ENCODE data around the gene CCM2.

CCM2 gene

DNA sequence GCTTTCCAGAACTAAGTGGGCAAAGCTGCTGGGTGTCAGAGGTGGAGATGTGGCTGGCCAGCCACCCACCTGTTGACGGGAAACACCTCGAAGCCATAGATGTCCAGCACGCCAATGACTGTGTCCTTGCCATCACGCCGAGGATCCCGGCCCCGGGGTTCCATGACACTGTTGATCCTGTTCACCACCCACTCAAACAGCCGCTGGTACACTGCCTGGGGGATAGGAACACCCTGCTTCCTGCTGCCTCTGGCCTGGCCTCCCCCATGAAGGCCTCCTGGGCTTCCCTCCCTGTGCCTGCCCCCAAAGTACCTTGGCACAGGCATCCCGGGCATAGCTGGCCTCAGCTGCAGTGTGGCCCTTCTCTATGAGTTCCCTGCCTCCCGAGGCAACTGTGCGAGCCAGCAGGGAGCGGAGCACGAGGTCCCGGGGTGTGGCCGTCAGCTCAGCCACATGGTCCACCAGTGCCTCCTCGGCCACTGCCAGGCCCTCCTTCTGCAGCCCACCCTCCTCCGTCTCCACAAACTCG, 29.4 kb upstream of the CCM2 start:
- no peak overlapping the region for H3K9ac ChIP-seq (ENCODE audit: low read depth, low read length)
- WGBS: 92% methylated on average over 18 of the region's 18 CpGs
- H3K36me3 ChIP-seq (ENCODE audit: insufficient read depth, low read length): no peaks in the 10 kb centered on the region
- H3K27ac ChIP-seq (ENCODE audit: low read depth, low read length): no peak overlapping the region
- no peaks in the 10 kb centered on the region for H3K9me3 ChIP-seq (ENCODE audit: insufficient read depth, low read depth, low read length)
- no peaks in the 10 kb centered on the region for H3K27me3 ChIP-seq (ENCODE audit: insufficient read depth, low read length)
- no peaks in the 10 kb centered on the region for H3K4me1 ChIP-seq (ENCODE audit: insufficient read depth, low read length)
- H3K4me3 ChIP-seq (ENCODE audit: low read length): no peak overlapping the region

DNA sequence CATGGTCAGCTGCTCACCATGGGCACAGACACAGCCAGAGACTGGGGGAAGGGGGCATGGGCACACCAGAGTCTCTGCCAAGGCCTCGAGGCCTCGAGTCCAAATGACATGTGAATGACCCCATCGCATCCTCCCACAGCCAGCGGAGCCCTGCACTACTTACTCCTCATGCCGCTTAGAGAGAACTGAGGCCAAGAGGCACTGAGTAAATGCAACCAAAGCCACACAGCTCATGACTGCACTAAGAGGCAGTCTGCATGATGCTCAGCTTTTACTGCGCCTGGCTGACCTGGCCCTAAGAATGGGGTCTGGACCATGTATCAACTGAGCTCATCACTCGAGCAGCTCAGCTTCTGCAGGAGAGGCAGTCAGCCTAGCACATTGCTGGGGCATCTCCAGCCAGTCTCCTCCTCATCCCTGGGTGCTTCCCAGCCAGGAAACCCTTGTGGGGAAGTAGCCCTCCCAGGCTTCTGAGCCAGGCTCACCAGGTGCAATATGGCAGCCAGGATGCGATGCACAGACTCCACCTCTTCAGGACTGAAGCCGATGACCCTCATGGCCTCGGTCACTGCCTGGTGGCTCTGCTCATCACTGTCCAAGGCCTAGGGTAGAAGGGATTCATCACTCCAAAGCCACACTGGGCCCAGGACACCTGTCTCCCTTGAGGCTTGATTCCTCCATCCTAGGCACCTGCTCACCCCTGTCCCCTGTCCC, 28.7 kb upstream of the CCM2 start:
- H3K9ac ChIP-seq (ENCODE audit: low read depth, low read length): no peak overlapping the region
- no peaks in the 10 kb centered on the region for H3K36me3 ChIP-seq (ENCODE audit: insufficient read depth, low read length)
- no peaks in the 10 kb centered on the region for H3K4me1 ChIP-seq (ENCODE audit: insufficient read depth, low read length)
- no peaks in the 10 kb centered on the region for H3K9me3 ChIP-seq (ENCODE audit: insufficient read depth, low read depth, low read length)
- no peaks in the 10 kb centered on the region for H3K27me3 ChIP-seq (ENCODE audit: insufficient read depth, low read length)
- 93% methylated on average over 10 of the region's 10 CpGs for WGBS
- H3K27ac ChIP-seq (ENCODE audit: low read depth, low read length): no peak overlapping the region
- no peak overlapping the region for H3K4me3 ChIP-seq (ENCODE audit: low read length)

DNA sequence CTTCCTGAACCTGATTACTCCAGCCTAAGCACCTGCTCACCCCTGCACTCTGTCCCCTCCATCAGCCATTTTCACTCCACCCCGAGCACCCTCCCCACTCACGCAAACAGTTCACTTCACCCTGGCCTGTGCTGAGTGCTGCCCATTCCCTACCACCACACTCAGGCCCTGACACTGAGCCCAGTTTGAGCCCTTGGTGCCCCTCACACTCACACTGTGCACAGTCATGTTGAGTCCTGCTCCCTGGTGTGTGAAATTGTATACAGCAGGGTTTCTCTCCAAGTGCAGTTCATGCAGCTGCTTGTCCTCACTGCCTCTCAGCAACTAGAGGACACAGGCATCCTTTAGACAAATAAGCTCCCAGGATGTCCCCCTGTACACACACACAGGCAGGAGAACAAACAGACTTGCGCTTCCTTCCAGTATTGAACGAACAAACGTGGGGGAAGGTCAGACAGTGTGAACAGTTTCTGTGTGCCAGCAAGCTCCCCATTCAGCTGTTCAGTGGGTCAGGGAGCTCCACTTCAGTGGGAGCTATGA, 28.0 kb upstream of the CCM2 start:
- no peak overlapping the region for H3K4me3 ChIP-seq (ENCODE audit: low read length)
- H3K9ac ChIP-seq (ENCODE audit: low read depth, low read length): no peak overlapping the region
- no peak overlapping the region for H3K27ac ChIP-seq (ENCODE audit: low read depth, low read length)
- H3K4me1 ChIP-seq (ENCODE audit: insufficient read depth, low read length): no peaks in the 10 kb centered on the region
- H3K27me3 ChIP-seq (ENCODE audit: insufficient read depth, low read length): no peaks in the 10 kb centered on the region
- H3K36me3 ChIP-seq (ENCODE audit: insufficient read depth, low read length): no peaks in the 10 kb centered on the region
- no peaks in the 10 kb centered on the region for H3K9me3 ChIP-seq (ENCODE audit: insufficient read depth, low read depth, low read length)
- WGBS: 89% methylated on average over 5 of the region's 5 CpGs

DNA sequence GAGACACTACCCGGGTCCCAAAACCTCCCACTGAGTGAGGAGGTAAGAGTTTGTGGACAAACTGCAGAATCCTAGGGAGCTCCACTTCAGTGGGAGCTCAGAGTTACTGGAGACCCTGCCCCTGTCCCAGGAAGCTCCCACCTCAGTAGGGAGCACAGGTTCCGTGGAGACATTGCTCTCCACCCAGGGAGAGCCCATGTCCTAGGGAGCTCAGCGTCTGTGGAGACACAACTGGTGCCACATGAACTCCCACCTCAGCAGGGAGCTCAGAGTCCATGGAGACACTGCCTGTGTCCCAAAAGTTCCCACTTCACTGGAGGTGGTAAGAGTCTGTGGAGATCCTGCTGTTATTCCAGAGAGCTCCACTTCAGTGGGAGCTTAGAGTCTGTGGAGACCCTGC, 27.4 kb upstream of the CCM2 start:
- H3K4me1 ChIP-seq (ENCODE audit: insufficient read depth, low read length): no peaks in the 10 kb centered on the region
- no peak overlapping the region for H3K4me3 ChIP-seq (ENCODE audit: low read length)
- no peaks in the 10 kb centered on the region for H3K9me3 ChIP-seq (ENCODE audit: insufficient read depth, low read depth, low read length)
- whole genome bisulfite sequencing: 89% methylated on average over 3 of the region's 3 CpGs
- H3K27me3 ChIP-seq (ENCODE audit: insufficient read depth, low read length): no peaks in the 10 kb centered on the region
- H3K9ac ChIP-seq (ENCODE audit: low read depth, low read length): no peak overlapping the region
- H3K36me3 ChIP-seq (ENCODE audit: insufficient read depth, low read length): no peaks in the 10 kb centered on the region
- no peak overlapping the region for H3K27ac ChIP-seq (ENCODE audit: low read depth, low read length)

DNA sequence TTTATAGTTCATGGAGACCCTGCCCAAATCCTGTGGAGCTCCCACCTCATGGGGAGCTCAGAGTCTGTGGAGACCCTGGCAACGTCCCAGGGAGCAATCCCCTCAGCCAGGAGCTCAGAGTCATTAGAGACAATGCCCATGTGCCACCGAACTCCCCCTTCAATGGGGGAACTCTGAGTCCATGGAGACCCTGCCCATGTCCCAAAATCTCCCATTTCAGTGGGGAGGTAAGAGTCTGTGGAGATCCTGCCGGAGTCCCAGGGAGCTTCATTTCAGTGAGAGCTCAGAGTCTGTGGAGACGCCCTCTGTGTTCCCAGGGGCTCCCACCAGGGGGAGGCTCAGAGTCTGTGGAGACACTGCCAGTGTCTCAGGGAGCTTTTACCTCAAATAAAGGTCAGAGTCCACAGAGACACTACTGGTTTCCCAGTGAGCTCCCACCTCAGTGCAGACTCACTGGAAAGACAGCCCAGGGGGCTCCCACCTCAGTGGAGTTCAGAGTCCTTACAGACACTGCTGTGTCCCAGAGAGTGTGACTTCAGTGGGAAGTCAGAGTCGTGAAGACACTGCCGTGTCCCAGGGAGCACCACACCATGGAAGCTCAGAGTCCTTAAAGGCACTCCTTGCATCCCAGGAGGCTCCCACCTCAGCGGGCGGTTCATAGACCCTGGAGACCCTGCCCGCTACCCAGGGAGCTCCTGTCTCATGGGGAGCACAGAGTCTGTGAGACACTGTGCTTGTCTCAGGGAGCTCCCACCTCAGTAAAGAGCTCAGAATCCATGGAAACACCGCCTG, 26.2 kb upstream of the CCM2 start:
- H3K9me3 ChIP-seq (ENCODE audit: insufficient read depth, low read depth, low read length): no peaks in the 10 kb centered on the region
- no peak overlapping the region for H3K4me3 ChIP-seq (ENCODE audit: low read length)
- no peaks in the 10 kb centered on the region for H3K4me1 ChIP-seq (ENCODE audit: insufficient read depth, low read length)
- 83% methylated on average over 10 of the region's 10 CpGs for WGBS
- H3K36me3 ChIP-seq (ENCODE audit: insufficient read depth, low read length): no peaks in the 10 kb centered on the region
- no peak overlapping the region for H3K9ac ChIP-seq (ENCODE audit: low read depth, low read length)
- no peak overlapping the region for H3K27ac ChIP-seq (ENCODE audit: low read depth, low read length)
- no peaks in the 10 kb centered on the region for H3K27me3 ChIP-seq (ENCODE audit: insufficient read depth, low read length)

DNA sequence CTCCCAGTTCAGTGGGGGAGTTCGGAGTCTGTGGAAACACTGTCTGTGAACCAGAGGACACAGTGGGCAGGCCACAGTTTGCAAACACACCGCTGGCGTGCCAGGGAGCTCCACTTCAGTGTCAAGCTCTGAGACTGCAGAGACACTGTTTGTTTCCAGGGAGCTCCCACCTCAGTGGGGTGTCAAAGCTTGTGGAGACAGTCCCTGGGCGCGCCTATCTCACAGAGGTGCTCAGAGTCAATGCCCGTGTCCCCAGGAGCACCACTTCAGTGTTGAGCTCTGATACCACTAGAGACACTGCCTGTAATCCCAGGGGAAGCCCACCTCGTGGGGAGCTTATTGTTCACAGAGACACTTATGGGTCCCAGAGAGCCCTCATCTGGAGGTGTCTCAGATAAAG, 25.5 kb upstream of the CCM2 start:
- Histone ChIP-seq H3K27me3 (ENCODE audit: insufficient read depth, low read length) (no peaks in the 10 kb centered on the region), H3K36me3 (ENCODE audit: insufficient read depth, low read length) (peaks cover under 1% of the 10 kb centered on the region; the same call in 1 of the 2 replicates), H3K9ac (ENCODE audit: low read depth, low read length) (no peak overlapping the region), H3K4me1 (ENCODE audit: insufficient read depth, low read length) (no peaks in the 10 kb centered on the region), H3K27ac (ENCODE audit: low read depth, low read length) (no peak overlapping the region), H3K9me3 (ENCODE audit: insufficient read depth, low read depth, low read length) (no peaks in the 10 kb centered on the region), H3K4me3 (ENCODE audit: low read length) (no peak overlapping the region)
- 90% methylated on average over 7 of the region's 7 CpGs for WGBS

DNA sequence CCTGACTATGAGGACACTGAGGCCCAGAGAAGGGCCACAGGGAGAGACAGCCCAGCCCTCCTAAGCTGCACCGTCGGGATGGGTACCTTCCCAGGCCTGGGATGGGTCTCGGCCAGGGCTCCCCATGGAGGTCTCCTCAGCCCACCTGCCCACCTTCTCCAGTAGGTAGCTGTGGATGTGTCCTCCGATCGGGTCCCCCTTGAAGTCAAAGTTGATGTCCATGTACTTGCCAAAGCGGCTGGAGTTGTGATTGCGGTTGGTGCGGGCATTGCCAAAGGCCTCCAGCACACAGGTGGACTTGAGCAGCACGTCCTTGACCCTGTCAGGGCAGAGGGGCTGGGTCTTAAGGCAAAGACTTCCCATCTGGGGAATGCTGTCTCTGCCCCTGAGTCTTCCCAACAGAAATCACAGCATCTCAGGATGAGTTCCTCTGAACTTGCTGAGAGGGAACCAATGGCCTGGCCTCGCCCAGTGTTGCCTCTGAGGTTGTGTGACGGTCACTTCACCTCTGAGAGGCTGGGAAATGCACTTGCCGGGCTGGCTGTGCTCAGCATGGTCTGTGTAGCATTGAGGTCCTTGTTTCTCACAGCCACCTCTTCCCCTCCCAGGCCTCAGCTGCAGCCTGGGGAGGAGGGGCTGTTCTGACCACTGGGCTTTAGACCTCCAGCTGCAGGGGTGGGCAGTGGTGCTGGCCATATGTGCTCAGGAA, 24.5 kb upstream of the CCM2 start:
- Histone ChIP-seq H3K36me3 (ENCODE audit: insufficient read depth, low read length) (peaks cover 3% of the 10 kb centered on the region; the same call in 1 of the 2 replicates), H3K9ac (ENCODE audit: low read depth, low read length) (no peak overlapping the region)

DNA sequence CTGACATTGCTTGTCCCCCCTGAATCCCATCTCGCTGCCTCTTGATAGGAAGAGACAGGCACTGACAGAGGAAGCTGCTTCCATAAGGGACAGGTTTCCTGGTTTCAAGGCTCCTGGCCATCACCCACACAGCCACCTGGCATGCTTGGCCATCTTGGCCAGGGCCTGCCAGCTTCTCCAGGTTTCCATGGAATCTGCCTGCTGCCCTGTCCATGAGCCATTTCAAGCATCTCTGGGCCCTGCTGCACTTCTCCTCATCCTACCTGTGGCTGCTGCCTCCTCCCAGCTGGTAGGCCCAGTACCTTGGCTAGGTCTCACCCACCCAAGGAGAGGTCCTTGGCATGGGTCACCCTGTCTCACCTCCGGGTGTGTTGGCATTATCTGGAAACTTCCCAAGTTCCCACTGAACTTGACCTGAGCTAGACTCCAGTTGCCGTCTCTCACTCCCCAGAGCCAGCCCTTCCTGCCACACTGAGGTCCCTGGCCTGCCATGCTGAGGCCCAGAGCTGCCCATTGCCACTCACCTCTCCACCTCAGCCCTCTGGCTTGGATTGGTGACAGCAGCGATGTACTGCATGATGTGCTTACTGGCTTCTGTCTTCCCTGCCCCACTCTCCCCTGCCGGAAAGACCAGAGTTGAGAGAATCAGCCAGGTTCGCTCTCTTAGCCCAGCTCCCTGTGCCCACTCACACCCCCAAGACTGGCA, 23.8 kb upstream of the CCM2 start:
- Histone ChIP-seq H3K4me1 (ENCODE audit: insufficient read depth, low read length) (no peaks in the 10 kb centered on the region), H3K4me3 (ENCODE audit: low read length) (no peak overlapping the region), H3K27me3 (ENCODE audit: insufficient read depth, low read length) (no peaks in the 10 kb centered on the region), H3K9ac (ENCODE audit: low read depth, low read length) (no peak overlapping the region), H3K36me3 (ENCODE audit: insufficient read depth, low read length) (peaks cover 10% of the 10 kb centered on the region), H3K9me3 (ENCODE audit: insufficient read depth, low read depth, low read length) (no peaks in the 10 kb centered on the region), H3K27ac (ENCODE audit: low read depth, low read length) (no peak overlapping the region)
- WGBS: 96% methylated on average over 6 of the region's 6 CpGs

More for the DNA sequence above, 24.5 kb upstream of the CCM2 start:
- 93% methylated on average over 12 of the region's 12 CpGs for WGBS
- no peak overlapping the region for H3K27ac ChIP-seq (ENCODE audit: low read depth, low read length)
- H3K4me1 ChIP-seq (ENCODE audit: insufficient read depth, low read length): no peaks in the 10 kb centered on the region
- no peaks in the 10 kb centered on the region for H3K27me3 ChIP-seq (ENCODE audit: insufficient read depth, low read length)
- H3K9me3 ChIP-seq (ENCODE audit: insufficient read depth, low read depth, low read length): no peaks in the 10 kb centered on the region
- H3K4me3 ChIP-seq (ENCODE audit: low read length): no peak overlapping the region

DNA sequence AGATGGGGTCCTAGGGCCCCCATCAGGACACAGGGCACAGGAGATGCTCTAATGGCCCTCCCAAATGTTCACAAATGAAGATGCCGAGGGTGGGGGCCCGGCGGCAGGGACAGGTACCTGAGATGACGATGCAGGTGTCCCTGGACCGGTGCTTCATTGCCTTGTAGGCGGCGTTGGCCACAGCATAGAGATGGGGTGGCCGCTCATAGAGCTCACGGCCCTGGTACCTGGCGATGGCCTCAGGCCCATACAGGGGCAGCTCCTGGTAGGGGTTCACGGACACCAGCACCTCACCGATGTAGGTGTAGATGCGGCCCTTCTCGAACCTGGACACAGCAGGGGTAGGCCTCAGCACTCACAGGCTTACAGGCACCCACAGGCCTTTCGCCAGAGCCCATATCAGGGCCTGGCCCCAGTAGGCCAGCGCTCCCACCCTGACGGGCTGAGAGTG, 23.2 kb upstream of the CCM2 start:
- WGBS: 95% methylated on average over 17 of the region's 17 CpGs
- H3K9ac ChIP-seq (ENCODE audit: low read depth, low read length): no peak overlapping the region
- H3K36me3 ChIP-seq (ENCODE audit: insufficient read depth, low read length): peaks cover 15% of the 10 kb centered on the region
- H3K9me3 ChIP-seq (ENCODE audit: insufficient read depth, low read depth, low read length): no peaks in the 10 kb centered on the region
- H3K4me3 ChIP-seq (ENCODE audit: low read length): no peak overlapping the region
- H3K4me1 ChIP-seq (ENCODE audit: insufficient read depth, low read length): no peaks in the 10 kb centered on the region
- no peaks in the 10 kb centered on the region for H3K27me3 ChIP-seq (ENCODE audit: insufficient read depth, low read length)
- no peak overlapping the region for H3K27ac ChIP-seq (ENCODE audit: low read depth, low read length)

DNA sequence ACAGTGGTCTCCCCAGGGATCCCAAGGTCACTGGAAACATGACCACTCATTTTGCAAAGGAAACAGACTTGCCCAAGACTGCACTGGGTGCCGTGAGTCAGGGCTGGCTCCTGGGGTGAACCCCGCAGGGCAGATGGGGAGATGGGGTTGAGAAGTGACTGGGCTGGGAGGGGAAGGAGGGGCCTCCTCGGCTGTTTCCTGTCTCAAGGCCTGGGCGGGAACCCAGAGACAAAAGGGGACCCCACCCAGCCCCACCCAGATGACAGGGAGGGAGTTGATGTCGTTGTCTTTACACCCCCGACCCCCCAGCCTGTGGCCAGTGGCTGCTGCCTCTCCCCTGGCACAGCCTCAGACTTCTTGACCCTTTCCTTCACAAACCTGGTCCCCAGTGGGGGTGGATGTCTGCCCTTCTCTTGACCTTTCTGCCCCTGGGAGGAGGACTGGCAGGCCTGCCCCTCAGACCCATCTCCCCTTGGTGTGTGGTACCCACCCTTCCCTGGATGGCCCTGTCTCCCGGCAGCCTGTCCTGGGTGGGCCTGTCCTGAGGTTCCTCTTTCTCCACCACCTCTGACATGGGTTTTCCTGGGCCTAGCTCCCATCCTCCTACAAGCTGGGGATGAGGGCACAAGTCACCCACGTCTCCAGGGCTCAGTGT, 22.6 kb upstream of the CCM2 start:
- no peaks in the 10 kb centered on the region for H3K9me3 ChIP-seq (ENCODE audit: insufficient read depth, low read depth, low read length)
- H3K36me3 ChIP-seq (ENCODE audit: insufficient read depth, low read length): peaks cover 19% of the 10 kb centered on the region
- H3K4me1 ChIP-seq (ENCODE audit: insufficient read depth, low read length): no peaks in the 10 kb centered on the region
- 87% methylated on average over 6 of the region's 8 CpGs for WGBS
- no peak overlapping the region for H3K27ac ChIP-seq (ENCODE audit: low read depth, low read length)
- H3K9ac ChIP-seq (ENCODE audit: low read depth, low read length): no peak overlapping the region
- no peaks in the 10 kb centered on the region for H3K27me3 ChIP-seq (ENCODE audit: insufficient read depth, low read length)
- no peak overlapping the region for H3K4me3 ChIP-seq (ENCODE audit: low read length)
